ENCODE results near the gene ACAA1.
"Not testable (repeated sequence)": the region's sequence is repeated elsewhere in the genome, so short reads cannot be mapped to it uniquely, and the experiment has no call there.

DNA sequence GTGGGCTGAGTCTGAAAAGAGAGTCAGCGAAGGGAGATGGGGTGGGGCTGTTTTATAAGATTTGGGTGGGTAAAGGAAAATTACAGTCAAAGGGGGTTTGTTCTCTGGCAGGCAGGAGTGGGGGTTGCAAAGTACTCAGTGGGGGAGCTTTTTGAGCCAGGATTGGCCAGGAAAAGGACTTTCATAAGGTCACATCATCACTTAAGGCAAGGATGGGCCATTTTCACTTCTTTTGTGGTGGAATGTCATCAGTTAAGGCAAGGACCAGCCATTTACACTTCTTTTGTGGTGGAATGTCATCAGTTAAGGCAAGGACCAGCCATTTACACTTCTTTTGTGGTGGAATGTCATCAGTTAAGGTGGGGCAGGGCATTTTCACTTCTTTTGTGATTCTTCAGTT is 53.7 kb downstream of the ACAA1 start:
- TF ChIP-seq, protein P1, sequence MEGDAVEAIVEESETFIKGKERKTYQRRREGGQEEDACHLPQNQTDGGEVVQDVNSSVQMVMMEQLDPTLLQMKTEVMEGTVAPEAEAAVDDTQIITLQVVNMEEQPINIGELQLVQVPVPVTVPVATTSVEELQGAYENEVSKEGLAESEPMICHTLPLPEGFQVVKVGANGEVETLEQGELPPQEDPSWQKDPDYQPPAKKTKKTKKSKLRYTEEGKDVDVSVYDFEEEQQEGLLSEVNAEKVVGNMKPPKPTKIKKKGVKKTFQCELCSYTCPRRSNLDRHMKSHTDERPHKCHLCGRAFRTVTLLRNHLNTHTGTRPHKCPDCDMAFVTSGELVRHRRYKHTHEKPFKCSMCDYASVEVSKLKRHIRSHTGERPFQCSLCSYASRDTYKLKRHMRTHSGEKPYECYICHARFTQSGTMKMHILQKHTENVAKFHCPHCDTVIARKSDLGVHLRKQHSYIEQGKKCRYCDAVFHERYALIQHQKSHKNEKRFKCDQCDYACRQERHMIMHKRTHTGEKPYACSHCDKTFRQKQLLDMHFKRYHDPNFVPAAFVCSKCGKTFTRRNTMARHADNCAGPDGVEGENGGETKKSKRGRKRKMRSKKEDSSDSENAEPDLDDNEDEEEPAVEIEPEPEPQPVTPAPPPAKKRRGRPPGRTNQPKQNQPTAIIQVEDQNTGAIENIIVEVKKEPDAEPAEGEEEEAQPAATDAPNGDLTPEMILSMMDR (IDR thresholded peaks at IDR 0.05), result not testable (repeated sequence)
- not testable (repeated sequence) for TF ChIP-seq EZH2 (IDR thresholded peaks at IDR 0.05; ENCODE audit: borderline replicate concordance, insufficient read depth, low read depth, low read length, poor library complexity, severe bottlenecking)

Data from B cell (primary cell).